ENCODE results near the gene DHX9. TPM values are rescaled to one million over a fixed set of nuclear protein-coding genes. Genes with fewer than 3 reads are reported as not detected.

DHX9 gene
- total and polyA plus RNA-seq, 9 of the 15 experiments (the other 6 are each of a cell fraction or from before 2014, with no cell fraction given) = 100 to 409 (median 294) TPM

DNA sequence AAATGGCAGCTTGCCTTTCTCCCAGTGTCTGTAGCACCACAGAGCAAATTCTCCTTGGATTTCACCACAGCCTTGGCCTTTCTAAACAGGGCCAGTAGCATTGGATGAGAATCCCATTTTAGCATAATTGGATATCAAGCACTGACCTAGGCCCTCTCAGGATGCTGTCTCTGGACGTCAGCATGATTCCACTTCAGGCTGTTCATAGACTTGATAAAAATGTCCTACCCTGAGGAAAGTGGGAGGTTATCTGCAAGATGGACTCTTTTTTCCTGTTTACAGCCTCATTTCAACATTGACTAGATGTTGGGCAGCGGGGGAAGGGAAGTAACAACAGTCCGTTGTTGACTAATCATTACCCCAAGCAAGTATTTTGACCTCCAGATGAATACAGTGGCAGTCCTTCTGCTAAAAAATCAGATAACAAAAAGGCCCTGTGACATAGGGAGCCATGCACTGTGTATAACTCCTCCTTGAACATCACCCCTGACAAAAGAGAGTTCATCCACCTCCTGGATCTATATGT, 44.4 kb upstream of the DHX9 start (continued):
- TF ChIP-seq, protein P1, sequence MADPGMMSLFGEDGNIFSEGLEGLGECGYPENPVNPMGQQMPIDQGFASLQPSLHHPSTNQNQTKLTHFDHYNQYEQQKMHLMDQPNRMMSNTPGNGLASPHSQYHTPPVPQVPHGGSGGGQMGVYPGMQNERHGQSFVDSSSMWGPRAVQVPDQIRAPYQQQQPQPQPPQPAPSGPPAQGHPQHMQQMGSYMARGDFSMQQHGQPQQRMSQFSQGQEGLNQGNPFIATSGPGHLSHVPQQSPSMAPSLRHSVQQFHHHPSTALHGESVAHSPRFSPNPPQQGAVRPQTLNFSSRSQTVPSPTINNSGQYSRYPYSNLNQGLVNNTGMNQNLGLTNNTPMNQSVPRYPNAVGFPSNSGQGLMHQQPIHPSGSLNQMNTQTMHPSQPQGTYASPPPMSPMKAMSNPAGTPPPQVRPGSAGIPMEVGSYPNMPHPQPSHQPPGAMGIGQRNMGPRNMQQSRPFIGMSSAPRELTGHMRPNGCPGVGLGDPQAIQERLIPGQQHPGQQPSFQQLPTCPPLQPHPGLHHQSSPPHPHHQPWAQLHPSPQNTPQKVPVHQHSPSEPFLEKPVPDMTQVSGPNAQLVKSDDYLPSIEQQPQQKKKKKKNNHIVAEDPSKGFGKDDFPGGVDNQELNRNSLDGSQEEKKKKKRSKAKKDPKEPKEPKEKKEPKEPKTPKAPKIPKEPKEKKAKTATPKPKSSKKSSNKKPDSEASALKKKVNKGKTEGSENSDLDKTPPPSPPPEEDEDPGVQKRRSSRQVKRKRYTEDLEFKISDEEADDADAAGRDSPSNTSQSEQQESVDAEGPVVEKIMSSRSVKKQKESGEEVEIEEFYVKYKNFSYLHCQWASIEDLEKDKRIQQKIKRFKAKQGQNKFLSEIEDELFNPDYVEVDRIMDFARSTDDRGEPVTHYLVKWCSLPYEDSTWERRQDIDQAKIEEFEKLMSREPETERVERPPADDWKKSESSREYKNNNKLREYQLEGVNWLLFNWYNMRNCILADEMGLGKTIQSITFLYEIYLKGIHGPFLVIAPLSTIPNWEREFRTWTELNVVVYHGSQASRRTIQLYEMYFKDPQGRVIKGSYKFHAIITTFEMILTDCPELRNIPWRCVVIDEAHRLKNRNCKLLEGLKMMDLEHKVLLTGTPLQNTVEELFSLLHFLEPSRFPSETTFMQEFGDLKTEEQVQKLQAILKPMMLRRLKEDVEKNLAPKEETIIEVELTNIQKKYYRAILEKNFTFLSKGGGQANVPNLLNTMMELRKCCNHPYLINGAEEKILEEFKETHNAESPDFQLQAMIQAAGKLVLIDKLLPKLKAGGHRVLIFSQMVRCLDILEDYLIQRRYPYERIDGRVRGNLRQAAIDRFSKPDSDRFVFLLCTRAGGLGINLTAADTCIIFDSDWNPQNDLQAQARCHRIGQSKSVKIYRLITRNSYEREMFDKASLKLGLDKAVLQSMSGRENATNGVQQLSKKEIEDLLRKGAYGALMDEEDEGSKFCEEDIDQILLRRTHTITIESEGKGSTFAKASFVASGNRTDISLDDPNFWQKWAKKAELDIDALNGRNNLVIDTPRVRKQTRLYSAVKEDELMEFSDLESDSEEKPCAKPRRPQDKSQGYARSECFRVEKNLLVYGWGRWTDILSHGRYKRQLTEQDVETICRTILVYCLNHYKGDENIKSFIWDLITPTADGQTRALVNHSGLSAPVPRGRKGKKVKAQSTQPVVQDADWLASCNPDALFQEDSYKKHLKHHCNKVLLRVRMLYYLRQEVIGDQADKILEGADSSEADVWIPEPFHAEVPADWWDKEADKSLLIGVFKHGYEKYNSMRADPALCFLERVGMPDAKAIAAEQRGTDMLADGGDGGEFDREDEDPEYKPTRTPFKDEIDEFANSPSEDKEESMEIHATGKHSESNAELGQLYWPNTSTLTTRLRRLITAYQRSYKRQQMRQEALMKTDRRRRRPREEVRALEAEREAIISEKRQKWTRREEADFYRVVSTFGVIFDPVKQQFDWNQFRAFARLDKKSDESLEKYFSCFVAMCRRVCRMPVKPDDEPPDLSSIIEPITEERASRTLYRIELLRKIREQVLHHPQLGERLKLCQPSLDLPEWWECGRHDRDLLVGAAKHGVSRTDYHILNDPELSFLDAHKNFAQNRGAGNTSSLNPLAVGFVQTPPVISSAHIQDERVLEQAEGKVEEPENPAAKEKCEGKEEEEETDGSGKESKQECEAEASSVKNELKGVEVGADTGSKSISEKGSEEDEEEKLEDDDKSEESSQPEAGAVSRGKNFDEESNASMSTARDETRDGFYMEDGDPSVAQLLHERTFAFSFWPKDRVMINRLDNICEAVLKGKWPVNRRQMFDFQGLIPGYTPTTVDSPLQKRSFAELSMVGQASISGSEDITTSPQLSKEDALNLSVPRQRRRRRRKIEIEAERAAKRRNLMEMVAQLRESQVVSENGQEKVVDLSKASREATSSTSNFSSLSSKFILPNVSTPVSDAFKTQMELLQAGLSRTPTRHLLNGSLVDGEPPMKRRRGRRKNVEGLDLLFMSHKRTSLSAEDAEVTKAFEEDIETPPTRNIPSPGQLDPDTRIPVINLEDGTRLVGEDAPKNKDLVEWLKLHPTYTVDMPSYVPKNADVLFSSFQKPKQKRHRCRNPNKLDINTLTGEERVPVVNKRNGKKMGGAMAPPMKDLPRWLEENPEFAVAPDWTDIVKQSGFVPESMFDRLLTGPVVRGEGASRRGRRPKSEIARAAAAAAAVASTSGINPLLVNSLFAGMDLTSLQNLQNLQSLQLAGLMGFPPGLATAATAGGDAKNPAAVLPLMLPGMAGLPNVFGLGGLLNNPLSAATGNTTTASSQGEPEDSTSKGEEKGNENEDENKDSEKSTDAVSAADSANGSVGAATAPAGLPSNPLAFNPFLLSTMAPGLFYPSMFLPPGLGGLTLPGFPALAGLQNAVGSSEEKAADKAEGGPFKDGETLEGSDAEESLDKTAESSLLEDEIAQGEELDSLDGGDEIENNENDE (IDR thresholded peaks at IDR 0.05; ENCODE audit: low read depth, low read length) = no peak
- TF ChIP-seq FOSL1 (tag; conservative IDR thresholded peaks at IDR 0.05) (peak; percentile 71), JUND (IDR thresholded peaks at IDR 0.05; ENCODE audit: borderline replicate concordance, low read depth, low read length) (no peak), JUND (tag; IDR thresholded peaks at IDR 0.05; ENCODE audit: borderline replicate concordance, low read depth, low read length) (peak; percentile 11; the same call in 1 of the 3 replicates), FOXK2 (conservative IDR thresholded peaks at IDR 0.05 in 1 of 2, IDR thresholded peaks at IDR 0.05 in 1 of 2; ENCODE audit: low read depth in 2 of 2) (0 out of 4 replicates have a peak, but pooled peaks of 1 of the 2 experiments have one; percentile 31), FOXA3 (CRISPR knock-in tag; conservative IDR thresholded peaks at IDR 0.05 in 1 of 2, IDR thresholded peaks at IDR 0.05 in 1 of 2) (peak in 1 of 2 experiments; percentile 60; a peak in 2 of 4 replicates), ZNF175 (CRISPR knock-in tag; IDR thresholded peaks at IDR 0.05; ENCODE audit: low read depth) (peak; percentile 66), ZNF133 (CRISPR knock-in tag; IDR thresholded peaks at IDR 0.05) (no peak), TSC22D4 (tag; IDR thresholded peaks at IDR 0.05) (no peak), BACH1 (tag; IDR thresholded peaks at IDR 0.05) (no peak), NR2C2 (CRISPR knock-in tag; IDR thresholded peaks at IDR 0.05) (no peak), NR2C2 (tag; IDR thresholded peaks at IDR 0.05) (peak; percentile 40)
- TF ChIP-seq, protein P2, sequence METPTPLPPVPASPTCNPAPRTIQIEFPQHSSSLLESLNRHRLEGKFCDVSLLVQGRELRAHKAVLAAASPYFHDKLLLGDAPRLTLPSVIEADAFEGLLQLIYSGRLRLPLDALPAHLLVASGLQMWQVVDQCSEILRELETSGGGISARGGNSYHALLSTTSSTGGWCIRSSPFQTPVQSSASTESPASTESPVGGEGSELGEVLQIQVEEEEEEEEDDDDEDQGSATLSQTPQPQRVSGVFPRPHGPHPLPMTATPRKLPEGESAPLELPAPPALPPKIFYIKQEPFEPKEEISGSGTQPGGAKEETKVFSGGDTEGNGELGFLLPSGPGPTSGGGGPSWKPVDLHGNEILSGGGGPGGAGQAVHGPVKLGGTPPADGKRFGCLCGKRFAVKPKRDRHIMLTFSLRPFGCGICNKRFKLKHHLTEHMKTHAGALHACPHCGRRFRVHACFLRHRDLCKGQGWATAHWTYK (CRISPR knock-in tag; IDR thresholded peaks at IDR 0.05) = 0 out of 2 replicates have a peak, but pooled peaks have one; percentile 34
- TF ChIP-seq, protein P3, sequence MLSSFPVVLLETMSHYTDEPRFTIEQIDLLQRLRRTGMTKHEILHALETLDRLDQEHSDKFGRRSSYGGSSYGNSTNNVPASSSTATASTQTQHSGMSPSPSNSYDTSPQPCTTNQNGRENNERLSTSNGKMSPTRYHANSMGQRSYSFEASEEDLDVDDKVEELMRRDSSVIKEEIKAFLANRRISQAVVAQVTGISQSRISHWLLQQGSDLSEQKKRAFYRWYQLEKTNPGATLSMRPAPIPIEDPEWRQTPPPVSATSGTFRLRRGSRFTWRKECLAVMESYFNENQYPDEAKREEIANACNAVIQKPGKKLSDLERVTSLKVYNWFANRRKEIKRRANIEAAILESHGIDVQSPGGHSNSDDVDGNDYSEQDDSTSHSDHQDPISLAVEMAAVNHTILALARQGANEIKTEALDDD (IDR thresholded peaks at IDR 0.05) = peak; percentile 18; the same call in 1 of the 2 replicates

Measured in K562 (cell line).